Colonic mucosa (tissue), 4 donors: Measurements from ENCODE around the gene UBXN10. TPM values are rescaled to one million over a fixed set of nuclear protein-coding genes. Genes with fewer than 3 reads are reported as not detected.

Source experiments
- DNase-seq: peaks from one replicate; pipeline ENCODE4 v3.0.0-alpha.2; 2020
- H3K27ac ChIP-seq: fragments of 200-600 bp; one replicate; pipeline ENCODE4 v1.8.0; 2021
- H3K27me3 ChIP-seq: fragments of 200-600 bp; one replicate; pipeline ENCODE4 v1.8.0; 2021
- H3K36me3 ChIP-seq: fragments of 200-600 bp; one replicate; pipeline ENCODE4 v1.8.0; 2021
- H3K4me1 ChIP-seq: fragments of 200-600 bp; one replicate; pipeline ENCODE4 v1.8.0; 2021; ENCODE audit warnings: mild to moderate bottlenecking
- H3K4me3 ChIP-seq: fragments of 200-600 bp; one replicate; pipeline ENCODE4 v1.8.0; 2021
- H3K9ac ChIP-seq, 2 donors: one replicate each; pipeline ENCODE4 v1.7.0; 2013; ENCODE audit warnings: control low read depth in 2 of 2, low read depth in 2 of 2, low read length in 2 of 2
- H3K9me3 ChIP-seq: fragments of 200-600 bp; one replicate; pipeline ENCODE4 v1.8.0; 2021
- intact Hi-C: fragments of 100-400 bp; cut with DNase I; formaldehyde crosslinking; loops from one replicate; pipeline ENCODE4 v1.14.1; 2022
- total RNA-seq, 2 donors: library from RNA; stranded (reverse); fragmentation: NEBNext Ultra II Directional in 1 of 2; extraction: Animal tissue kit (Norgen Biotek cat#: 25700) in 1 of 2; gene quantifications; one replicate each; pipeline ENCODE4 v1.2.1, GENCODE V29; 2021
- TF ChIP-seq, protein P1 (sequence below): fragments of 200-600 bp; IDR thresholded peaks from one replicate; pipeline ENCODE4 v1.8.0; 2022; ENCODE audit warnings: antibody characterized with exemption, mild to moderate bottlenecking
- donor health status: healthy.
- donor health status: DM: no; HTN: no; CAD: no.
- donor health status: DM: no; HTN: no; CAD: no.

Gene UBXN10
- total RNA-seq, 2 donors from 2014 or later = 3.3 to 3.5 TPM

GRCh38 chr1:20153000-20153418 is 32.9 kb upstream of the UBXN10 start:
- TF ChIP-seq, protein P1, sequence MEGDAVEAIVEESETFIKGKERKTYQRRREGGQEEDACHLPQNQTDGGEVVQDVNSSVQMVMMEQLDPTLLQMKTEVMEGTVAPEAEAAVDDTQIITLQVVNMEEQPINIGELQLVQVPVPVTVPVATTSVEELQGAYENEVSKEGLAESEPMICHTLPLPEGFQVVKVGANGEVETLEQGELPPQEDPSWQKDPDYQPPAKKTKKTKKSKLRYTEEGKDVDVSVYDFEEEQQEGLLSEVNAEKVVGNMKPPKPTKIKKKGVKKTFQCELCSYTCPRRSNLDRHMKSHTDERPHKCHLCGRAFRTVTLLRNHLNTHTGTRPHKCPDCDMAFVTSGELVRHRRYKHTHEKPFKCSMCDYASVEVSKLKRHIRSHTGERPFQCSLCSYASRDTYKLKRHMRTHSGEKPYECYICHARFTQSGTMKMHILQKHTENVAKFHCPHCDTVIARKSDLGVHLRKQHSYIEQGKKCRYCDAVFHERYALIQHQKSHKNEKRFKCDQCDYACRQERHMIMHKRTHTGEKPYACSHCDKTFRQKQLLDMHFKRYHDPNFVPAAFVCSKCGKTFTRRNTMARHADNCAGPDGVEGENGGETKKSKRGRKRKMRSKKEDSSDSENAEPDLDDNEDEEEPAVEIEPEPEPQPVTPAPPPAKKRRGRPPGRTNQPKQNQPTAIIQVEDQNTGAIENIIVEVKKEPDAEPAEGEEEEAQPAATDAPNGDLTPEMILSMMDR = no peak
- H3K9me3 ChIP-seq = no peaks in the 10 kb centered on the region
- no peak overlapping the region for H3K27ac ChIP-seq
- no peaks in the 10 kb centered on the region for H3K4me1 ChIP-seq
- no peaks in the 10 kb centered on the region for H3K36me3 ChIP-seq
- H3K27me3 ChIP-seq = no peaks in the 10 kb centered on the region
- H3K4me3 ChIP-seq = no peak overlapping the region
- intact Hi-C loops = loop anchor here (2.0 to 5.0 kb wide), 3 partner anchors 51 to 234 kb away; no protein-coding TSS in a partner anchor
- no peak overlapping the region for H3K9ac ChIP-seq
- no peak for DNase-seq

GRCh38 chr1:20154301-20154831 is 31.5 kb upstream of the UBXN10 start:
- Histone ChIP-seq H3K4me3 (no peak overlapping the region), H3K9me3 (no peaks in the 10 kb centered on the region), H3K36me3 (no peaks in the 10 kb centered on the region), H3K4me1 (no peaks in the 10 kb centered on the region), H3K27me3 (no peaks in the 10 kb centered on the region), H3K27ac (no peak overlapping the region), H3K9ac (no peak overlapping the region)
- intact Hi-C loops = loop anchor here (5.0 kb wide), 2 partner anchors 52 to 182 kb away; no protein-coding TSS in a partner anchor
- TF ChIP-seq, protein P1 = no peak
- DNase-seq = no peak

GRCh38 chr1:20158358-20159070 is 27.4 kb upstream of the UBXN10 start:
- Histone ChIP-seq H3K4me3 (no peak overlapping the region), H3K4me1 (no peaks in the 10 kb centered on the region), H3K9ac (no peak overlapping the region), H3K27ac (no peak overlapping the region), H3K36me3 (no peaks in the 10 kb centered on the region), H3K9me3 (no peaks in the 10 kb centered on the region), H3K27me3 (no peaks in the 10 kb centered on the region)
- no peak for DNase-seq
- intact Hi-C loops = no loop called here
- TF ChIP-seq, protein P1 = no peak

DNA sequence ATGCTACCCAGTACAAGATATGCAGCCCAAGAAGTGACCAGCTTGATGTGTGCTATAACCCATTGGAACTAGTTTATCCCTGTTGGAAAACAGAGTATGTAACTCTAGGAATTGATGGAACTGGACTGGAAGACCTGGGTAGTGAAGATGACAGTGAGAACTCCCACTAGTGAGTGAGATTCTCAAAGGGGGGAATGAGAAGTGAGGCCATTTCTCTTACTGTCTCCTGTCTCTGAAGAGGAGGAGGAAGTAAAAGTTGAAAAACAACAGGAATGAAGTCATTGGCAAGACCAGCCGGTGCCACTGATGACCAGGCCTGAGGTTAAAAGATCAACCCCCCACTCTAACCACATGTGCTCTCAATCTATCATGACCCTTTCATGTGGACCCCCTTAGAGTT is 25.9 kb upstream of the UBXN10 start:
- Histone ChIP-seq H3K9me3 (no peaks in the 10 kb centered on the region), H3K4me1 (no peaks in the 10 kb centered on the region), H3K9ac (no peak overlapping the region), H3K27ac (no peak overlapping the region), H3K27me3 (no peaks in the 10 kb centered on the region), H3K36me3 (no peaks in the 10 kb centered on the region), H3K4me3 (no peak overlapping the region)
- DNase-seq = no peak
- intact Hi-C loops = no loop called here
- TF ChIP-seq, protein P1 = no peak

DNA sequence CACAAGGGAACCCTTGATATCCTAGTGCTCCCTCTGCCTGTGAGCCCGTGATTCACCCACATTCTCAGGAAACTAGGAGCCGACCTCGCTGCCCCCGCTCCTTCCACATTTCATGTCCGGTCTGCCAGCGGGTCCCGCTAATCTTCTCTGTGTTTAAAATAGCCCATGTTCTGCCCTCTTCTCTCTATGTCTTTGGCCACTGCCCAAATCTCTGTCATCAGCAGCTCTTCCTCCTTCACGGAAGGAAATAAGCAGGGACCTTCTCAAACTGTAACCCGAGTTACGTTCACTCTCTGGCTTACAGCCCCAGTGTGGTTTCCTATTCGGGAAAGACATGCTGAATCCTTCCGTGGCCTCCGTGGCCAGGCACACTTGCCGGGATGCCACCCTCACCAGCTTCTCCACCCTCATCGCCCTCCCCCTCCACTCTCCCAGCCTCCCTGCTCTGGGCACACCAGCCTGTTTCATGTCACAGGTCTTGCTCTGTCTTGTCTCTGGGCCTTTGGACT is 21.1 kb upstream of the UBXN10 start:
- no peak for DNase-seq
- Histone ChIP-seq H3K36me3 (no peaks in the 10 kb centered on the region), H3K27me3 (no peaks in the 10 kb centered on the region), H3K4me1 (no peaks in the 10 kb centered on the region), H3K4me3 (no peak overlapping the region), H3K9me3 (no peaks in the 10 kb centered on the region), H3K27ac (no peak overlapping the region), H3K9ac (no peak overlapping the region)
- TF ChIP-seq, protein P1 = no peak
- intact Hi-C loops = no loop called here
